Measurements from ENCODE around the gene CHST11. TPM values are rescaled to one million over a fixed set of nuclear protein-coding genes. Genes with fewer than 3 reads are reported as not detected.

Gene CHST11
- total and polyA plus RNA-seq, 2 donors from 2014 or later, result 2.0 to 23.3 TPM

- no peak overlapping the region for H3K4me3 ChIP-seq (ENCODE audit: low read length in 3 of 3)
- intact Hi-C loops (cut with DNase I), result no loop called here
- H3K9ac ChIP-seq (ENCODE audit: low read length in 3 of 3), result no peak overlapping the region
- H3K27me3 ChIP-seq (ENCODE audit: control insufficient read depth, insufficient read depth, low read length), result no peaks in the 10 kb centered on the region
- TF ChIP-seq CTCF (IDR thresholded peaks at IDR 0.05; ENCODE audit: borderline replicate concordance, extremely low read depth, insufficient read depth), result no peak
- H3K36me3 ChIP-seq (ENCODE audit: control insufficient read depth in 2 of 3, insufficient read depth in 3 of 3, low read length in 3 of 3), result no peaks in the 10 kb centered on the region
- H3K4me1 ChIP-seq (ENCODE audit: control insufficient read depth in 2 of 3, insufficient read depth in 2 of 3, low read depth in 1 of 3, low read length in 3 of 3), result no peaks in the 10 kb centered on the region
- H3K9me3 ChIP-seq (ENCODE audit: control insufficient read depth in 2 of 3, insufficient read depth in 1 of 3, low read length in 3 of 3), result peaks cover 0 to 5% (median 0%) of the 10 kb centered on the region in 3 donors
- H3K27ac ChIP-seq (ENCODE audit: low read depth in 2 of 2, low read length in 2 of 2), result no peak overlapping the region
- DNase-seq (no peak), FAIRE-seq (no peak)
Observed at GRCh38 chr12:104410326-104410725, 46.4 kb upstream of the CHST11 start.

GRCh38 chr12:104410786-104411185 is 46.0 kb upstream of the CHST11 start:
- no peaks in the 10 kb centered on the region for H3K36me3 ChIP-seq (ENCODE audit: control insufficient read depth in 2 of 3, insufficient read depth in 3 of 3, low read length in 3 of 3)
- no peak overlapping the region for H3K9ac ChIP-seq (ENCODE audit: low read length in 3 of 3)
- H3K9me3 ChIP-seq (ENCODE audit: control insufficient read depth in 2 of 3, insufficient read depth in 1 of 3, low read length in 3 of 3), result peaks cover 0 to 4% (median 0%) of the 10 kb centered on the region in 3 donors
- DNase-seq (no peak), FAIRE-seq (no peak)
- H3K27me3 ChIP-seq (ENCODE audit: control insufficient read depth, insufficient read depth, low read length), result no peaks in the 10 kb centered on the region
- no peak overlapping the region for H3K4me3 ChIP-seq (ENCODE audit: low read length in 3 of 3)
- no peaks in the 10 kb centered on the region for H3K4me1 ChIP-seq (ENCODE audit: control insufficient read depth in 2 of 3, insufficient read depth in 2 of 3, low read depth in 1 of 3, low read length in 3 of 3)
- H3K27ac ChIP-seq (ENCODE audit: low read depth in 2 of 2, low read length in 2 of 2), result no peak overlapping the region
- intact Hi-C loops (cut with DNase I), result no loop called here
- no peak for TF ChIP-seq CTCF (IDR thresholded peaks at IDR 0.05; ENCODE audit: borderline replicate concordance, extremely low read depth, insufficient read depth)

GRCh38 chr12:104411826-104412641 is 44.7 kb upstream of the CHST11 start:
- H3K4me3 ChIP-seq (ENCODE audit: low read length in 3 of 3), result no peak overlapping the region
- no peaks in the 10 kb centered on the region for H3K27me3 ChIP-seq (ENCODE audit: control insufficient read depth, insufficient read depth, low read length)
- TF ChIP-seq CTCF (IDR thresholded peaks at IDR 0.05; ENCODE audit: borderline replicate concordance, extremely low read depth, insufficient read depth), result no peak
- peak in 2 of 5 donors; percentile 40 to 42 for DNase-seq
- intact Hi-C loops (cut with DNase I), result no loop called here
- no peaks in the 10 kb centered on the region for H3K36me3 ChIP-seq (ENCODE audit: control insufficient read depth in 2 of 3, insufficient read depth in 3 of 3, low read length in 3 of 3)
- no peak overlapping the region for H3K9ac ChIP-seq (ENCODE audit: low read length in 3 of 3)
- no peaks in the 10 kb centered on the region for H3K9me3 ChIP-seq (ENCODE audit: control insufficient read depth in 2 of 3, insufficient read depth in 1 of 3, low read length in 3 of 3)
- H3K27ac ChIP-seq (ENCODE audit: low read depth in 2 of 2, low read length in 2 of 2), result no peak overlapping the region
- H3K4me1 ChIP-seq (ENCODE audit: control insufficient read depth in 2 of 3, insufficient read depth in 2 of 3, low read depth in 1 of 3, low read length in 3 of 3), result no peaks in the 10 kb centered on the region
- no peak for FAIRE-seq
